ENCODE measurements around the gene LCE3A. TPM values are rescaled to one million over a fixed set of nuclear protein-coding genes. Genes with fewer than 3 reads are reported as not detected.

LCE3A gene
- total and polyA plus RNA-seq, 2 of the 4 experiments (the other 2 are of a cell fraction), result not detected

DNA sequence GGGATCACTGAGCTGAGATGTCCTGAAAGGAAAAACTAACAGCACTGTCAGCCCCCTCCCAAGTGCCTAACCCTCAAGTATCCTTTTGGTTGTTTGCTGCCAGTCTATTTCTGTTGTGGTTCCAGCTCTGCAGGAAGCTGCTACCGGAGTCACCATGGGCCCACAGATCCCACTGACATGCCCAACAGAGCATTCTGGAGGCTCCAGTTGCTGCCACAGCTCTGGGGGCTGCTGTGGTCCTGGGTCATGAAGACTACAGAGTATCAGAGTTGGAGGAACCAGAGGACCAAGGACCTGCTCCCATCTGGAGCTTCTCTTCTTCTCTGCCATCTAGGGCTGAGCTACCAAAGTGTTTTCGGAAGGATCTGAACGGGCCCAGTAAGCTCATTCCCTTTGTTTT lies 910 bp downstream of the LCE3A start:
- Histone ChIP-seq H3K4ac (ENCODE audit: low read depth, low read length) (no peak overlapping the region), H3K4me2 (ENCODE audit: low read depth, low read length) (no peak overlapping the region), H3K4me3 (ENCODE audit: insufficient read depth, low read depth, low read length) (no peak overlapping the region), H3K9me1 (ENCODE audit: insufficient read depth, low read length) (no peaks in the 10 kb centered on the region), H2BK20ac (ENCODE audit: low read depth, low read length) (no peak overlapping the region), H3K27me3 (ENCODE audit: control insufficient read depth, insufficient read depth, low read length) (no peaks in the 10 kb centered on the region), H2AK9ac (replicated peaks; ENCODE audit: low read depth, low read length, poor library complexity) (no peak overlapping the region), H3K23ac (ENCODE audit: low read depth, low read length) (no peak overlapping the region), H3K14ac (replicated peaks; ENCODE audit: low read depth, low read length) (no peak overlapping the region), H4K91ac (ENCODE audit: insufficient read depth, low read depth, low read length) (no peak overlapping the region), H3K4me1 (ENCODE audit: control insufficient read depth, insufficient read depth, low read length) (no peaks in the 10 kb centered on the region), H2BK120ac (ENCODE audit: low read depth, low read length) (no peak overlapping the region), H3K9me3 (ENCODE audit: control insufficient read depth, insufficient read depth, low read length) (peaks cover 3% of the 10 kb centered on the region), H2BK5ac (ENCODE audit: low read depth, low read length, poor library complexity, severe bottlenecking) (no peak overlapping the region), H4K8ac (ENCODE audit: low read depth in 2 of 2, low read length in 2 of 2) (no peak overlapping the region), H3K79me1 (ENCODE audit: low read depth in 1 of 2, low read length in 2 of 2) (no peaks in the 10 kb centered on the region), H3K56ac (ENCODE audit: extremely low read depth, insufficient read depth, low read length) (no peak overlapping the region), H4K5ac (ENCODE audit: low read depth, low read length) (no peak overlapping the region), H3K36me3 (ENCODE audit: control insufficient read depth, insufficient read depth, low read length) (no peaks in the 10 kb centered on the region), H2AK5ac (ENCODE audit: low read depth, low read length) (no peak overlapping the region), H3K27ac (ENCODE audit: insufficient read depth, low read length) (no peak overlapping the region), H2AFZ (replicated peaks; ENCODE audit: low read length, poor library complexity) (no peak overlapping the region), H3K9ac (ENCODE audit: low read depth, low read length) (no peak overlapping the region), H2BK15ac (ENCODE audit: low read depth, low read length) (no peak overlapping the region), H3K18ac (ENCODE audit: low read depth, low read length) (no peak overlapping the region), H4K20me1 (ENCODE audit: insufficient read depth, low read length) (no peaks in the 10 kb centered on the region)
- dilution Hi-C loops (cut with HindIII; ENCODE audit: low sequenced_read_pairs, unreplicated experiment), result no loop called here
- in situ Hi-C loops (cut with MboI; ENCODE audit: low sequenced_read_pairs), result loop anchor here (10.0 kb wide), 1 partner anchor 47 kb away; no protein-coding TSS in a partner anchor
- CTCF ChIA-PET, result no interaction called here
- ATAC-seq (ENCODE audit: low read depth) (no peak), DNase-seq (no peak)
- TF ChIP-seq, protein P1, sequence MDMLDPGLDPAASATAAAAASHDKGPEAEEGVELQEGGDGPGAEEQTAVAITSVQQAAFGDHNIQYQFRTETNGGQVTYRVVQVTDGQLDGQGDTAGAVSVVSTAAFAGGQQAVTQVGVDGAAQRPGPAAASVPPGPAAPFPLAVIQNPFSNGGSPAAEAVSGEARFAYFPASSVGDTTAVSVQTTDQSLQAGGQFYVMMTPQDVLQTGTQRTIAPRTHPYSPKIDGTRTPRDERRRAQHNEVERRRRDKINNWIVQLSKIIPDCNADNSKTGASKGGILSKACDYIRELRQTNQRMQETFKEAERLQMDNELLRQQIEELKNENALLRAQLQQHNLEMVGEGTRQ (IDR thresholded peaks at IDR 0.05; ENCODE audit: low read depth, low read length), result no peak
- TF ChIP-seq MXI1 (IDR thresholded peaks at IDR 0.05; ENCODE audit: borderline replicate concordance, low read depth, low read length) (no peak), NFE2L2 (IDR thresholded peaks at IDR 0.05; ENCODE audit: low read depth, low read length) (no peak), FOS (IDR thresholded peaks at IDR 0.05; ENCODE audit: low read depth, low read length) (no peak), MAZ (IDR thresholded peaks at IDR 0.05; ENCODE audit: borderline replicate concordance, low read depth, low read length) (no peak), POLR2A (IDR thresholded peaks at IDR 0.05; ENCODE audit: low read depth, low read length) (no peak), SMC3 (IDR thresholded peaks at IDR 0.05; ENCODE audit: low read depth, low read length) (no peak), CEBPB (IDR thresholded peaks at IDR 0.05; ENCODE audit: low read depth, low read length) (no peak), ELK1 (IDR thresholded peaks at IDR 0.05; ENCODE audit: borderline replicate concordance, low read depth, low read length) (no peak), RAD21 (IDR thresholded peaks at IDR 0.05; ENCODE audit: low read length) (no peak), RCOR1 (IDR thresholded peaks at IDR 0.05; ENCODE audit: insufficient replicate concordance, low read length) (no peak), RFX5 (IDR thresholded peaks at IDR 0.05; ENCODE audit: low read depth, low read length) (no peak), BHLHE40 (IDR thresholded peaks at IDR 0.05; ENCODE audit: low read depth, low read length) (no peak), CHD1 (IDR thresholded peaks at IDR 0.05; ENCODE audit: low read depth, low read length) (no peak), MAFK (IDR thresholded peaks at IDR 0.05; ENCODE audit: low read depth, low read length) (no peak), CTCF (conservative IDR thresholded peaks at IDR 0.05; ENCODE audit: low read depth, low read length) (no peak)
- intact Hi-C loops (cut with micrococcal nuclease), result no loop called here
- no CpG with 5 or more reads among the region's 3 CpGs for WGBS, 2 experiments (ENCODE audit: extremely low coverage in 2 of 2, insufficient read length in 1 of 2)
- POLR2A ChIA-PET (ENCODE audit: unreplicated experiment), result no interaction called here
- BruUV-seq (replicated peaks), result no TSS peak
